Myocyte (in vitro differentiated cells): ENCODE measurements around the gene SMIM24. TPM values are rescaled to one million over a fixed set of nuclear protein-coding genes. Genes with fewer than 3 reads are reported as not detected.

Source experiments
- DNase-seq: peaks from one replicate; pipeline ENCODE4 v3.0.0-alpha.2; 2012; ENCODE audit warnings: low read depth
- total RNA-seq: library from RNA; depleted of rRNA; stranded (reverse); fragments of >200 nt; gene quantifications from 2 replicates; pipeline ENCODE4 v1.2.3, GENCODE V29; 2014

SMIM24 gene
- total RNA-seq, 1 donor from 2014 or later = not detected

DNA sequence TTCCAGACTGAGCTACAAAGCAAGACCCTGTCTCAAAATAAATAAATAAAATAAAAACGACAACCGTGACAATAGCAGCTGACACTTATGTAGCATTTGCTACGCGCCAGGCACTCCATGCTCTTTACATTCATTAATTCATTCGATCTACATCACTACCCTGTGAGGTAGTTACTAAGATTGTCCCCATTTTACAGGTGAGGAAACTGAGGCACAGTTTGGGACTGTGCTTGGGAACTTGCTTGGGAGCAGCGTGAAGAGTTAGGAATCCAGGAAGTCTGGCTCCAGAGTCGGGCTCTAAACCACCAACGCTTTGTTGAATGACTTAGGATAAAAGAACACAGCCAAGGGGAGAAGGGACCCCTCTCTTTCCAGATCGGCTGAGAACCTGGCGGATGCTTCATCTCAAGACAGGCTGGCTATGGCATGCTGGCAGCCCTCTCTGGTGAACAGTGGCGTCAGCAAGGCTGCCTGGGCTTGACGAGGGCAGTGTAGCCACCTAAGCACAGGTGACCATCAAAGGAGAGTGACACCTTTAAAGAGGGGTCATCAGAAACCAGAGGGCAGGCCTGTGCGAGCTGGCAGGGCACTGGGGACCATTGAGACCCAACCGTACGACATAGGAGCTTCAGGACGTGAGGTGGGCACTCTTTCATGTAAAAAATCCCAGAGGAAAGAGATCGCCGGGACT, 19.6 kb upstream of the SMIM24 start:
- no peak for DNase-seq

DNA sequence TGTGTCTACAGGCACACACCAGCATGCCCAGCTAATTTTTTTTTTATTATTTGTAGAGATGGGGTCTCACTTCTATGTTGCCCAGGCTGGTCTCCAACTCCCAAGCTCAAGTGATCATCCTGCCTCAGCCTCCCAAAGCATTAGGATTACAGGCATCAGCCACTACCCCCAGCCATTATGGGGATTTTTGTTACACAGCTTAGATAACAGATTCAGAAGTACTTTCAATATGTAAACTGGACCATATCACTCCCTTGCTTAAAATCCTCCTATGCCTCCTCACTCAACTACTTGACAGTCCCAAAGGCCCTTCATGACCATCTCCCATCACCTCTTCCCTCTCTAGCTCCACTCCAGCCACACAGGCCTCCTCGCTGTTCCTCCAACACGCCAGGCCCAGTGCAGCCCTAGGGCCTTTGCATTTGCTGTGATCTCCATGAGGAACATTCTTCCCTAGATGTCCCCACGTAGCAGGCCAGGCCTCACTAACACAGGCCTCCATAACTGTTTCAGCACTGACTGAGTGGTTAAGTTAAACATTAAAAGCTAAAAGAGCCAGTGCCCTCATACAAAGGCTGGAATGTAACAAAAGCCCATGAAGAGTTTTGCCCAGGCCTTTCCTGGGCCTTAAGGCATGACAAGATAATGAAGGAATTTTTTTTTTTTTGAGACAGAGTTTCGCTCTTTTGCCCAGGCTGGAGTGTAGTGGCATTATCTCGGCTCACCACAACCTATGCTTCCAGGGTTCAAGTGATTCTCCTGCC, 17.6 kb upstream of the SMIM24 start:
- no peak for DNase-seq

DNA sequence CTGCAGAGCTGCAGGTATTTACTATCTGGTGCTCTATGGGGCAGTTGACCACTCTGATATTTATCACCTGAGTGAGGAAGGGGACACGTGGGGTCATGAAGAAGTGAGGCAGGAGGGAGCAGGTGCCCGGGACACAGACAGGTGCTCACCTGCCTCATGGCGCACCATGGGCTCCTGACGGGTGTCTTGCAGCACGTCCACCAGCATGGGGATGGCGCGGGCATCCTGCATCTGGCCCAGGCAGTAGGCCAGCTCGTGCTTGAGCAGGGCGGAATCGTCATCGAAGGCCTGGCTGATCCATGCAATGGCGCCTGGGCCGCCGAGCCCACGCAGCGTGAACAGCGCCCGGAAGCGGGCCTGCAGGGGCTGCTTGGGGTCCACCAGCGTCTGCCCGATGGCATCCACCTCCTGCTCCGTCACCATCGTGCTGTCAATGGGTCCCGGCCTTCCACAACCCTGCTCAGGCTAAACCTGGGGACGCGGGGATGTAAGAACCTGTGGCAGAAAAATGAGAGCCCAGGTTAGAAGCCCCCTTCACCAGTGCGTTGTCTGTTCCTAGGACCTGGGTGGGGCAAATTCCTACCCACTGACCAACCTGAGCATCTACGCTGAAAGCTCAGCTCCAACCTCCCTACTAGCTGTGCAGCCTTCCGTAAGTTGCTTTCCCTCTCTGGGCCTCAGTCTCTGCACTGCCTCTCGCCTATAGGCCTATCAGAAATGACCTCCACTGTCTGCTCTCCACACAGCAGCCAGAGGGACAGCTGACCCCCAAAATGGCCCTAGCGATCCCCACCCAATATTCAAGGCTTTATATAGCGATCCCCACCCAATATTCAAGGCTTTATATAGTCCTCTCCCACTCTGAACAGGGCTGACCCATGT, 16.3 kb upstream of the SMIM24 start:
- no peak for DNase-seq

DNA sequence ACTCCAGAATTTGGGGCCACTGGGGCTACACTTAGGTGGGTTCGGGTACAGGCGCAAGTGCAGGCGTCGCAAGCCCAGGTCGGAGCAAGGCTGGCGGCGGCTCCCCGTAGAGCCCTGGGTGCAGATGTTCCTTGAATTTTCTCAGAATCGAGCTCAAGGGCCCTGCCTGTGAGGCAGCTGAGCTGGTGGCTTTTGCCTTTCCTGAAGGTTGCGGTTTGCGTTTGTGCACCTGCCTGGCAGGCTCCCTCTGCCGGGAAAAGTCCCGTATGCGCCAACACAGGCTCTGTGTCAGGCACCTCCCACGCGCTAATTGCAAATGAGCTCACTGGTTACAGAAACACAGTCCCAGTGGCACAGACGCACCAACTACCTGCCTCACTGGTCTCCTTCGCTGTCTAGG, 14.2 kb upstream of the SMIM24 start:
- no peak for DNase-seq

DNA sequence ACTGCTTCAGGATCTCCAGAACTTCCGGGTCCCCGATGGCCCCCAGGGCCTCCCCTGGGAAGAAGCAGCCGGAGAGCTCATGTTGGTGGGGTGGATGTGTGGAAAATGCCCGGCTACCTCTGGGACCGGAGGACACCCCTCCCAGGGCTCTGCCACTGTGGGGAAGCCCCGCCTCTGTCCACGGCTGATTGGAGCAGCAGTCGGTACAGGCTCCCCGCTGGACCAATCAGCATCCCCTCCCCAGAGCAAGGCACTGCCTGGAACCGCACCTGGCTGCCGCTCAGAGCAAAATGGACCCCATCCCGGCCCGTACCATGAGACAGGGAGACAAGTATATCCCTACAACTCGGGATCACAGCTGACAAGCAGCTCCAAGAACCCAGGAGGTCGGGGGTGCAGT, 13.7 kb upstream of the SMIM24 start:
- no peak for DNase-seq

DNA sequence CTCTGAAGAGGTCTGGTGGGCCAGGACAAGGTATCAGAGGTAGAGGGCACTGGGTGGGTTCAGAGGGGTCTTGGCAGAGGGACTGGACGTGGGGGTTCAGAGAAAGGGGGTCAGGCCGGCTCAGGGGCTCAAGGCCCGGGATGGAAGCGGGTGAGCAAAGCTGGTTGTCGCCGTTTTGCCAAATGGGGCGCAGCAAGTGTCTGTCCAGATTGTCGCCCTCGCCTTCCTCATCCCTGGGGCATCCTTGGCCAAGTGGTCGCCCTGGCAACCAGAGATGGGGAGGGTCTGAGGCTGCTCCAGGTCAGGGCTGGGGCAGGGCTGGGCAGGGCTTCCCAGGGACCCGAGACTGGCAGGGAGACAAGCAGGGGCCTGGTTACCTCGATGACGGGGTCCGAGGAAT, 13.3 kb upstream of the SMIM24 start:
- DNase-seq = no peak

DNA sequence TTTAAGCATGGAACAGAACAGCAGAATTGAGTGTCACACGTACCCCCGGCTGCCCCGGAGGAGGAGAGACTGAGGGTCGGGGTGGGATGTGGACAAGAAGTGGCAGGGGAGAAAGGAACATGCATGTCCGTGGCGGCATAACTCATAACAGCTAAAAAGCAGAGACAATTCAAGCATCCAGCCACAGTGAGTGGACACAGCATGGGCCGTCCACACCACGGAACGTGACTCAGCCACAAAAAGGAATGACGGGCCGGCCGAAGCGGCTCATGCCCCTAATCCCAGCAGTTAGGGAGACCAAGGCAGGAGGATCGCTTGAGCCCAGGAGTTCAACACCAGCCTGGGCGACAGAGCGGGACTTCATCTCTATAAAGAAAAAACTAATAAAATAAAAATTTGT, 12.6 kb upstream of the SMIM24 start:
- DNase-seq = no peak

DNA sequence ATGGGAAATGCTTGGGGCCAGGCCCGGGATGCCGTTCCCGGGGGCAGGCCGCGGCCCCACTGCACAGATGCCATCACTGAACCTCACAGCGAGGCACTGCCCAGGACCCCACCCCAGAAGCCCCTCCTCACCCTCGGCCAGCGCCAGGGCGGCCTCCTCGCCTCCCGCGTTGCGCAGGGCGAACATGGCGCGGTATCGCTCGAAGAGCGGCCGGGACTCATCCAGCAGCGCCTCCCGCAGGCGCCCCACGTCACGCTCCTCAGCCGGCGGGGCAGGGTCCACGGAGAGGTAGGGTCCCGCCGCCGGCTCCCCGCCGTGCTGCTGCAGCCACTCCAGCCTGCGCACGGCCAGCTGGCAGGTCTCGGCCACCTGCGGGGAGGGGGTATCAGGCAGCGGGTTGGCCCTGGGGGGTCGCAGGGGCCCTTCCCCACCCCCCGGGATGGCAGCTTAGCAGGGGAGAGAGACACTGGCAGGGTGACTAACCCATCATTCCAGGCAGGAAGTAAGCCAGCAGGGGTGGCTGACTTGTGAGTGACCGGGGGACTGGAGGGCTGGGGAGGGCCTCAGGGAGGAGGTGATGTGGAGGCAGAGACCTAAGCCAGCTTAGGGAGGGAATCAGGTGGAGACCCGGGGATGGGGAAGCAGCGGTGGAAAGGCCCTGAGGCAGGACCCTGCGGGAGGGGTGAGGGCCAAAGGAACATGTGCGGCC, 12.0 kb upstream of the SMIM24 start:
- no peak for DNase-seq

DNA sequence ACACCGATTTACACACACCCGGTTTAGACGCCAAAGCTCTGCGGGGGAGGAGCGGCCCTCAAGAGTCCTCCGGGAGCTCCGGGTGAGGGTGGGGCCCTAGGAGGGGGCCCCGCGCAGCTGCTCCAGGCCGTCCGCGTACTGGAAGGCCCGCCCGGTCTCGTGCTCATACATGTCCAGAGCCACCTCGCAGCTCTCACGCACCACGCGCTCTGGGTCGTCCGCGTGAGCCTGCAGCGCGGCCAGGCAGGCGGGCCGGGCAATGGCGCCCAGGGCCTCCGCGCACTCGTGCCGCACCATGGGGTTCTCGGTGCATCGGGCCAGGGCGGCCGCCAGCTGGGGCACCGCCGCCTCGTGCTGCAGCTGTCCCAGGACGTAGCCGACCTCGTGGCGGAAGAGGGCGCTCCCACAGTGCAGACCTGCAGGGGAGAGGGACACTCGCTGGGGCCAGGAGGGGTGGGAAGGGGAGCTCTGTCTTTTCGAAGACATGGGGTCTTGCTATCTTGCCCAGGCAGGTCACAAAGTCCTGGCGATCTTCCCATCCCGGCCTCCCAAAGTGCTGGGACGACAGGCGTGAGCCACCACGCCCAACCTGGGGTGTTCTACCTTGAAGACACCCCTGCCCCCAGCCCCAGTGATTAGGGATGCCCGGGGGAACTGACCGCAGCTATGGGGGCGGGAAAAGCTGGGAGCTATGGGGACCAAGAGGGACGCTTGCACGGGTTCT, 11.2 kb upstream of the SMIM24 start:
- no peak for DNase-seq

DNA sequence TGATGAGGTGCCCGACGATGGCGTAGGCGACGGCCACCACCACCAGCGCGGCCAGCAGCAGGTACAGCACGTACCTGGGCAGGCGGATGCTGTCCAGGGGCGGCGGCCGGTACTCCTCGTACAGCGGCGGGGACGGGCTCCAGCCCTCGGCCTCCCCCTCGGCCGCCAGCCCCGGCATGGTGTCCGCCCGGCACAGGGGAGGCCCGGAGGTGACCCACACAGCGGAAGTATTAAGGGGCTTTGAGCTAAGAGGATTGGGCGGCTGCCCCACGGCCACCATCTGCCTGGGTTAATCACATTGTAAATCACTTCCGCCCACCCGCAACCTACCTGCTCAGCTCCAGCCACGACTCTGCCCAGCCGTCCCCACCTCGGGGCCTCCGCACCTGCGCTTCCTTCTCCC, 2.9 kb upstream of the SMIM24 start, which contains the start of gene SMIM44:
SMIM44 (minus strand) TSS at position 216 of the 403 bp plus-strand sequence; CDS start at position 178, 38 bp downstream.
- no peak for DNase-seq

DNA sequence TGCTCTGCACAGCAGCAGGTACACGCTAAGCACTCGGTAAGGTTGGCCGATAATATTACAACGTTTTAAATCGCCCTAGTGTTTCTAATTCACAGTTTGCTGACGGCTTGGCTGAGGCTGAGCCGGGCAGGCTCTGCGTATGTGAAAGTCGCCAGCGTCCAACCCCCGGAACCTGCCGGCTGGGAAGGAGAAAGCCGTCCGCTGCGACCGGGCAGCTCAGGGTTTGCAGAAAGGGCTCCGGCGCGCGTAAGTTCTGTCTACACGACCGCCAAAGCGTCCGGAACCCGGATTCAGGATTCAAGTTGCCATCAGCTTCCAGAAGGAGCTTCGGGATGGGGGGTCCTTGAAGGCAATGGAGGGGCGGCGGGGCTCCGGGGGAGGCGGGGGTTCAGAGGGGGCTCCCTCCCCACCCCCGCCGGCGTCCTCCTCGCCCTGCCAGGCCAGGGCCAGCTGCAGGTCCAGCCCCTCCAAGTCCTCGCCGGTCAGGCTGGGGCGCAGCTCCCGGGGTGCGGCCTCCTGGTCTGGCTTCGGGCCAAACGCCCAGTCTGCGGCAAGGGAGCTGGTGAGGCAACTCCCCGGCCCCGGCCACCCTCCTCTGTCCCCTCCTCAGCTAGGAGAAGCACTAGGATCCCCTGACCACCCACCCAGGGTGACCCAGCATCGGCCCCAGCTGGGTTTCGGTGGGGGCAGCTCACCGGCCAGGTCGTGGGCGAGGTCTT, 2.3 kb upstream of the SMIM24 start:
- DNase-seq = no peak

DNA sequence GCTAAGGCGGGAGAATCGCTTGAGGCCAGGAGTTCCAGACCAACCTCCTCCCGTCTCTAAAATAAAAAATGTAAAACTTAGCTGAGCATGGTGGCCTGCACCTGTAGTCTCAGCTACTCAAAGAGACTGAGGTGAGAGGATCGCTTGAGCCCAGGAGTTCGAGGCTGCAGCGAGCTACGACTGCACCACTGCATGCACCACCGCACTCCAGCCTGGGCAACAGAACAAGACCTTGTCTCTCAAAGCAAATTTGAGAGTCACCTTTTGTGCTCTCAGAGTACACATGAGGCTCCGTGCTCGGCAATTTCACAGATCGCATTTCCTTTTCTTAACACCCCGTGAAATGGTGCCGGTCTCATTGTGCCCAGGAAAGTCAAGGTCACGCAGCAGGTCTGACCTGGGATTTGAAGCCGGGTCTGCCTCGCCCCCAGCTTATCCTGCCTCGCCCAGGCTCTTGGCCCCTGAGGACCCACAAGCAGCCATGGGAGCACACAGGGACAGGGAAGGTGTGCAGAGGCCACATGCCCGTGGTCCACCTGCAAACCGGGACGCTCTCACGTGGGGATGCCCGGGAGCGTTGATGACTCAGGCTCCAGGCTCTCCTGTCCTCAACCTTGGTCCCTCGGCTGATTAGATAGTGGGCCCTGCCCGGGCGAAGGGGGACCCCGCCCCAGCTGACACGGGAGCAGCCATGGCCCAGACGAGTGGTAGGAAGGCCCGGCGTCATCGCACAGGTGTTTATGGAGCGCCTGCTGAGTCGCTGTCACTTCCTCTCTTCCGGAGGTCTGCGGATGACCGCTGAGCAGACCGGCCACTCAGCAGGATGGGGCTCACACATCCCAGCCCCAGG, 1.1 kb upstream of the SMIM24 start:
- DNase-seq = no peak

DNA sequence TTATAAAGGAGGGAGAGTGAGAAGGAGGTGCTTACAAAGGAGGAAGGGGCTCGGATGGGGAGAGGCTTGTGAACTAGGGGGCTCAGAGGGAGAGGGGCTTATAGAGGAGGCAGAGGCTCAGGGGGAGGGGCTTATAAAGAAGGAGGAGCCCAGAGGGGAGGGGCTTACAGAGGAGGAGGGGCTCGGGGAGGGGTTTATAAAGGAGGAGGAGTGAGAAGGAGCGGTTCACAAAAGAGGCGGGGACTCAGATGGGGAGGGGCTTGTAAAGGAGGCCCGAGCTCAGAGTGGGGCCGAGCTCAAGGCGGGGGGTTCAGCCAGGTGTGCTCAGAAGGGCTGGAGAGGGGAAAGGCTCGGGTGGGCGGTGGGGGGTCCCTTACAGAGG, 500 bp downstream of the SMIM24 start:
- no peak for DNase-seq

DNA sequence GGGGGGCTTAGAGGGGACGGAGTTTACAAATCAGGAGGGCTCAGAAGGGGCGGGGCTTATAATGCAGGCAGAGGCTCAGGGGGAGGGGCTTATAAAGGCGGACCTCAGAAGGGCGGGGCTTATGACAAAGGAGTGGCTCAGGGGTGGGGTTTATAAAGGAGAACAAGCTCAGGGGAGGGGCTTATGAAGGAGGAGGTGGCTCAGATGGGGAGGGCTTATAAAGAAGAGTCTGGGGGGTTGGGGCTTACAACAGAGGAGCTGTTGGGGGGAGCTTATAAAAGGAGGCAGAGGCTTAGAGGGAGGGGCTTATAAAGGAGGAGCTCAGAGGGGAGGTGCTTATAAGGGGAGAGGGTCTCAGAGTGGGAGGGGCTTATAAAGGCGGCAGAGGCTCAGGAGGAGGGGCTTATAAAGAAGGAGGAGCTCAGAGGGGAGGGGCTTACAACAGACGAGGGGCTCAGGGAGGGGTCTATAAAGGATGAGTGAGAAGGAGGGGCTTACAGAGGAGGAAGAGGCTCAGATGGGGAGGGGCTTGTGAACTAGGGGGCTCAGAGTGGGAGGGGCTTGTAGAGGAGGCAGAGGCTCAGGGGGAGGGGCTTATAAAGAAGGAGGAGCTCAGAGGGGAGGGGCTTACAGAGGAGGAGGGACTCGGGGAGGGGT, 1.0 kb downstream of the SMIM24 start:
- no peak for DNase-seq

DNA sequence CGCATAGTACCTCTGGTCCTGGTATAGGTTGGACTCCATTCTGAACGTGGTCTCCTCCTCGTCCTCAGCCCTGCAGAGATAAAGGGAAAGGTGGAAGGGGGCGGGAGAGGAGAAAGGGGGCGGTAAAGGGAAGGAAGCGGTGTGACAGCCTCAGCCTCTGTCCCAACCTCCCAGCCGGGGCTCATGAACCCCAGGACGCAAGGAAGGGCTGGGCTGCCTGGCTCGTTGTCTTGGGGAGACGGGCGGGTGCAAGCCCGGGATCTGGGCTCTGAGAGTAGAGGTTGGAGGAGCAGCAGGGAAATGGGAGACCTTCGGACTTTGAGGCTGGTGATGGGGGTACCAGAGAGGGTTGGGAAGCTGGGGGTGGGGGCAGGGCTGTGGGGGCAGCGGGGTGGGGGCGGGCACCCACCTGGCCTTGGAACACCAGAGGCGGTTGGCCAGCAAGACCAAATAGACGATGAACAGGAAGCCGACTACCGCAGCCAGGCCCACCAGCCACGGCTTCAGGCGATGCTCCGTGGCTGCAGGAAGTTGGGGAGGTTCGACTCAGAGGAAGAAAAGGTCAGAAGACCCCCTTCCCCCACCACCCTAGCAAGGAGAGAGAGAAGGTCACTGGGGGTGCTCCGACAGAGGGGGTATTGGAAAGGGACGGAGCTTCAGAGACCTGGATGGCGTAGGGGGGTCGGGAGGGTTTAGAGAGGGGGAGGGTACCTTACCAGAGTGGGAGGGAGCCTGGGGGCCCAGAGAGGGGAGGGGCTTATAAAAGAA, 1.7 kb downstream of the SMIM24 start:
- no peak for DNase-seq

DNA sequence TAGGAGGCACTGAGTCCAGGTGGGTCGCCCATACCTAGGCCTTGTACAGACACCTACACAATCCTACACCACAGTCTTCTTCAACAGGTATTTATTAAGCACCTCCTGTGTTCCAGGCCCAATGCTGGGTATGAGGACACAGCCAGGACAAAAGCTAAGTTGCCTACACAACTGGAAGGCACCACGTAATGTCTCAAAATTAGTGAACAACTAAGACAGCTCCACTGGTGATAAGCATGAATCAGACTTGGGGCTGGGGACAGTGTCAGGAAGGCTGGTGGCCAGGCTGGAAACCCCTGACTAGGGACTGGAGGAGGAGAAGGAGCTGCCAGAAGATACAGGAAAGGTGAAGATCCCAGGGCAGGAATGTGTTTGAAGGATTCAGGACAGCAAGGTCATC, 2.4 kb downstream of the SMIM24 start:
- DNase-seq = no peak

DNA sequence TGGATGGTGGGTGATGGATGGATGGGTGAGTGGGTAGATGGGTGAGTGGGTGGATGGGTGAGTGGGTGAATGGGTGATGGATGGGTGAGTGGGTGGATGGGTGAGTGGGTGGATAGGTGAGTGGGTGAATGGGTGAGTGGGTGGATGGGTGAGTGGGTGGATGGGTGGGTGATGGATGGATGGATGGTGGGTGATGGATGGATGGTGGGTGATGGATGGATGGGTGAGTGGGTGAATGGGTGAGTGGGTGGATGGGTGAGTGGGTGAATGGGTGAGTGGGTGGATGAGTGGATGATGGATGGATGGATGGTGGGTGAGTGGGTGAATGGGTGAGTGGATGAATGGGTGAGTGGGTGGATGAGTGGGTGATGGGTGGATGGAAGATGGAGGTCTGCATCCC, 2.8 kb downstream of the SMIM24 start:
- DNase-seq = no peak

DNA sequence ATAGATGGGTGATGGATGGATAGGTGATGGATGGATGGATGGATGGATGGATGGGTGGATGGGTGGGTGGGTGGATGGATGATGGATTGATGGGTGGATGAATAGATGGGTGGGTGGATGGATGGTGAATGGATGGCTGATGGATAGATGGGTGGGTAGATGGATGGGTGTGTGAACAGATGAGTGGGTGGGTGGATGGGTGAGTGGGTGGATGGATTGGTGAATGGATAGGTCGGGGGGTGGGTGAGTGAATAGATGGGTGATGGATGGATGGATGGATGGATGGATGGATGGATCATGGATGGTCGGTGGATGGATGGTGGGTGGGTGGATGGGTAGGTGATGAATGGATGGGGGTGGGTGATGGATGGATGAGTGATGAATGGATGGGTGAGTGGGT, 3.5 kb downstream of the SMIM24 start:
- DNase-seq = no peak
